HEK293 (cell line): ENCODE data around the gene DNAH3.
"Not testable (repeated sequence)": the region's sequence is repeated elsewhere in the genome, so short reads cannot be mapped to it uniquely, and the experiment has no call there.

Experiments
- CTCF ChIA-PET: fragments of 350-600 bp; formaldehyde crosslinking; extraction: SDS; loops from one replicate; lab custom pipeline; 2021; ENCODE audit warnings: antibody characterized with exemption; lab: Yijun Ruan, JAX
- POLR2A ChIA-PET: fragments of 300-600 bp; formaldehyde crosslinking; extraction: SDS; loops from one replicate; lab custom pipeline; 2020; ENCODE audit warnings: antibody characterized with exemption, inconsistent platforms; lab: Yijun Ruan, JAX
- H3K27ac ChIP-seq: fragments of 200-500 bp; sonication (Bioruptor generic); 2 replicates; pipeline ENCODE4 v1.5.1; 2014; ENCODE audit warnings: low read depth, low read length, control low read depth, inconsistent platforms; ENCODE audit errors: extremely low read depth
- H3K36me3 ChIP-seq, 2 experiments: fragments of 200-500 bp in 1 of 2; sonication (Bioruptor generic) in 1 of 2; 1 replicate in 1 of 2; 2 replicates in 1 of 2; pipeline ENCODE4 v1.5.1; 2014 to 2017; ENCODE audit warnings: inconsistent platforms in 2 of 2, low read length in 2 of 2; ENCODE audit not compliant: control insufficient read depth in 2 of 2, insufficient read depth in 1 of 2
- H3K4me1 ChIP-seq: fragments of 200-500 bp; sonication (Bioruptor generic); 2 replicates; pipeline ENCODE4 v1.5.1; 2014; ENCODE audit warnings: mild to moderate bottlenecking, low read length, inconsistent platforms; ENCODE audit not compliant: control insufficient read depth, insufficient read depth
- H3K4me3 ChIP-seq: 2 replicates; pipeline ENCODE4 v1.5.1; 2011; ENCODE audit warnings: low read depth, mild to moderate bottlenecking, control low read depth, low read length, moderate library complexity
- H3K9me3 ChIP-seq: fragments of 200-500 bp; sonication (Bioruptor generic); 2 replicates; pipeline ENCODE4 v1.5.1; 2014; ENCODE audit warnings: low read depth, low read length, inconsistent platforms; ENCODE audit not compliant: control insufficient read depth, insufficient read depth
- AEBP2 ChIP-seq: fragments of 450-650 bp; formaldehyde crosslinking; IDR thresholded peaks from 2 replicates; pipeline ENCODE4 v1.5.1; 2016; ENCODE audit warnings: missing biosample characterization, missing genetic modification characterization, borderline replicate concordance
- FEZF1 ChIP-seq: fragments of 450-650 bp; formaldehyde crosslinking; IDR thresholded peaks from 2 replicates; pipeline ENCODE4 v1.5.1; 2016; ENCODE audit warnings: missing biosample characterization, missing genetic modification characterization
- GFI1B ChIP-seq: fragments of 450-650 bp; formaldehyde crosslinking; IDR thresholded peaks from 2 replicates; pipeline ENCODE4 v1.5.1; 2016; ENCODE audit warnings: missing biosample characterization, missing genetic modification characterization
- GLIS1 ChIP-seq: fragments of 450-650 bp; formaldehyde crosslinking; IDR thresholded peaks from 2 replicates; pipeline ENCODE4 v1.5.1; 2016; ENCODE audit warnings: missing biosample characterization, missing genetic modification characterization
- HOXC10 ChIP-seq: sonication (generic); formaldehyde crosslinking; IDR thresholded peaks from 2 replicates; pipeline ENCODE4 v1.8.1; 2023; ENCODE audit warnings: mild to moderate bottlenecking, missing genetic modification reagents
- IKZF3 ChIP-seq: fragments of 450-650 bp; IDR thresholded peaks from 2 replicates; pipeline ENCODE4 v1.5.0; 2018; ENCODE audit warnings: missing biosample characterization, mild to moderate bottlenecking, missing genetic modification characterization, moderate library complexity
- KLF1 ChIP-seq: fragments of 450-650 bp; formaldehyde crosslinking; IDR thresholded peaks from 2 replicates; pipeline ENCODE4 v1.5.1; 2016; ENCODE audit warnings: missing biosample characterization, missing genetic modification characterization
- KLF7 ChIP-seq: fragments of 450-650 bp; formaldehyde crosslinking; IDR thresholded peaks from 2 replicates; pipeline ENCODE4 v1.5.1; 2016; ENCODE audit warnings: missing biosample characterization, missing genetic modification characterization, borderline replicate concordance
- OSR2 ChIP-seq: fragments of 450-650 bp; formaldehyde crosslinking; IDR thresholded peaks from 2 replicates; pipeline ENCODE4 v1.5.1; 2016; ENCODE audit warnings: missing biosample characterization, missing genetic modification characterization
- SP2 ChIP-seq: fragments of 450-650 bp; formaldehyde crosslinking; IDR thresholded peaks from 2 replicates; pipeline ENCODE4 v1.5.1; 2016; ENCODE audit warnings: missing biosample characterization, missing genetic modification characterization
- TCF7L2 ChIP-seq: IDR thresholded peaks from 2 replicates; pipeline ENCODE4 v1.6.1; 2011; ENCODE audit warnings: low read depth, mild to moderate bottlenecking, inconsistent platforms, low read length, moderate library complexity, borderline replicate concordance
- ZBTB20 ChIP-seq: fragments of 450-650 bp; formaldehyde crosslinking; IDR thresholded peaks from 2 replicates; pipeline ENCODE4 v1.5.1; 2016; ENCODE audit warnings: missing biosample characterization, missing genetic modification characterization
- ZBTB48 ChIP-seq: fragments of 450-650 bp; formaldehyde crosslinking; IDR thresholded peaks from 2 replicates; pipeline ENCODE4 v1.5.1; 2016; ENCODE audit warnings: missing biosample characterization, missing genetic modification characterization
- ZFHX2 ChIP-seq: fragments of 450-650 bp; formaldehyde crosslinking; conservative IDR thresholded peaks from 2 replicates; pipeline ENCODE4 v1.5.1; 2016; ENCODE audit warnings: missing biosample characterization, missing genetic modification characterization
- ZNF114 ChIP-seq: fragments of 450-650 bp; formaldehyde crosslinking; IDR thresholded peaks from 2 replicates; pipeline ENCODE4 v1.5.0; 2017; ENCODE audit warnings: missing biosample characterization, missing genetic modification characterization
- ZNF416 ChIP-seq: fragments of 450-650 bp; formaldehyde crosslinking; IDR thresholded peaks from 2 replicates; pipeline ENCODE4 v1.5.1; 2016; ENCODE audit warnings: missing biosample characterization, missing genetic modification characterization
- ZNF488 ChIP-seq: fragments of 450-650 bp; formaldehyde crosslinking; IDR thresholded peaks from 2 replicates; pipeline ENCODE4 v1.5.1; 2016; ENCODE audit warnings: missing biosample characterization, missing genetic modification characterization
- ZNF518A ChIP-seq: fragments of 450-650 bp; formaldehyde crosslinking; conservative IDR thresholded peaks from 2 replicates; pipeline ENCODE4 v1.5.1; 2016; ENCODE audit warnings: low read depth, missing biosample characterization, missing genetic modification characterization
- ZNF530 ChIP-seq: fragments of 450-650 bp; formaldehyde crosslinking; IDR thresholded peaks from 2 replicates; pipeline ENCODE4 v1.5.1; 2016; ENCODE audit warnings: low read depth, missing biosample characterization, missing genetic modification characterization
- ZNF555 ChIP-seq: fragments of 450-650 bp; formaldehyde crosslinking; conservative IDR thresholded peaks from 2 replicates; pipeline ENCODE4 v1.5.1; 2017; ENCODE audit warnings: missing biosample characterization, mild to moderate bottlenecking, missing genetic modification characterization, inconsistent platforms
- ZNF571 ChIP-seq: fragments of 450-650 bp; formaldehyde crosslinking; IDR thresholded peaks from 2 replicates; pipeline ENCODE4 v1.5.0; 2017; ENCODE audit warnings: missing biosample characterization, missing genetic modification characterization
- ZNF596 ChIP-seq: fragments of 450-650 bp; IDR thresholded peaks from 2 replicates; pipeline ENCODE4 v1.5.0; 2018; ENCODE audit warnings: missing biosample characterization, mild to moderate bottlenecking, missing genetic modification characterization, moderate library complexity
- ZNF626 ChIP-seq: fragments of 450-650 bp; sonication (Bioruptor Pico); formaldehyde crosslinking; IDR thresholded peaks from 2 replicates; pipeline ENCODE4 v1.5.1; 2018; ENCODE audit warnings: missing biosample characterization, missing genetic modification characterization, inconsistent platforms
- ZNF664 ChIP-seq: fragments of 450-650 bp; formaldehyde crosslinking; IDR thresholded peaks from 2 replicates; pipeline ENCODE4 v1.5.1; 2016; ENCODE audit warnings: missing biosample characterization, missing genetic modification characterization

The DNAH3 gene

GRCh38 chr16:20946015-20946629 is 204.5 kb downstream of the DNAH3 start:
- Histone ChIP-seq H3K27ac (no peak overlapping the region), H3K4me1 (no peaks in the 10 kb centered on the region), H3K4me3 (no peak overlapping the region), H3K36me3 (no peaks in the 10 kb centered on the region), H3K9me3 (no peaks in the 10 kb centered on the region)
- no peak for TF ChIP-seq AEBP2 (tag by site-specific recombination)
- TF ChIP-seq FEZF1 (tag by site-specific recombination) = no peak
- no peak for TF ChIP-seq KLF7 (tag by site-specific recombination)
- TF ChIP-seq ZNF518A = no peak
- no peak for TF ChIP-seq GFI1B
- TF ChIP-seq ZBTB48 = no peak
- no peak for TF ChIP-seq ZNF488 (tag by site-specific recombination)
- no peak for TF ChIP-seq ZFHX2
- TF ChIP-seq ZNF664 = no peak
- TF ChIP-seq ZNF596 (tag by site-specific recombination) = no peak
- no peak for TF ChIP-seq ZNF114 (tag by site-specific recombination)
- no peak for TF ChIP-seq ZNF555 (tag by site-specific recombination)
- no peak for TF ChIP-seq TCF7L2
- no peak for TF ChIP-seq ZNF626
- CTCF ChIA-PET = no interaction called here
- POLR2A ChIA-PET = no interaction called here

- H3K4me3 ChIP-seq, POLR2A ChIA-PET, H3K27ac ChIP-seq, H3K9me3 ChIP-seq, CTCF ChIA-PET, H3K36me3 ChIP-seq, H3K4me1 ChIP-seq: not testable (repeated sequence)
Measured at GRCh38 chr16:20945575-20945875, 205.1 kb downstream of the DNAH3 start.

GRCh38 chr16:20944861-20945574 is 205.6 kb downstream of the DNAH3 start:
- Histone ChIP-seq H3K4me1 (no peaks in the 10 kb centered on the region), H3K9me3 (no peaks in the 10 kb centered on the region), H3K27ac (no peak overlapping the region), H3K4me3 (no peak overlapping the region), H3K36me3 (no peaks in the 10 kb centered on the region)
- TF ChIP-seq ZNF530 (no peak), FEZF1 (tag by site-specific recombination) (no peak), OSR2 (tag by site-specific recombination) (no peak), GLIS1 (tag by site-specific recombination) (no peak), ZNF416 (no peak), ZNF571 (no peak), ZBTB20 (tag by site-specific recombination) (no peak), IKZF3 (tag by site-specific recombination) (no peak), KLF1 (no peak), SP2 (tag by site-specific recombination) (no peak), HOXC10 (no peak)
- TF ChIP-seq, all 188 proteins: peak for 0
- ChIA-PET POLR2A (interaction anchor here (0.5 kb wide), 1 partner anchor 136 kb away, joined by 4 read pairs; no protein-coding TSS in a partner anchor), CTCF (no interaction called here)
